Pons (tissue), 1 donor: ENCODE results near the gene FAM13C.

Source experiments
- DNase-seq: peaks from one replicate; pipeline ENCODE4 v3.0.0-alpha.2; 2016; ENCODE audit warnings: low spot score

The FAM13C gene

DNA sequence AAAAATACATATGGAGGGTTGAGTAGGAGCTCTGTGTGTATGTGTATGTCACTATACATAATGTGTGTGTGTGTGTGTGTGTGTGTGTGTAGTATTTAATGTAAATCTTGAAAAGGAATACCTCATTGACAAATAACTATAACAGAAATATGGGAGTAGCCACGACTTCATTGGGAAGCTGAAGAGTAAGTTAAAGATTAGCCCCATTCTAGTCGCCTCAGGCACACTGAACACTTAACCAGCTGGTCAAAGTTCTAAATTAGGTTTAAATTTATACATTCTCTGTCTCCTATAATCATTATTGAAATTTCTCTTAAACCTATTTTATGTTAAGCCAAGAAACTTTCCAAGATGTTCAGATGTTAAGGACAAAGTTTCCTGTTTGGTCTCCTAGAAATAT, 45.3 kb downstream of the FAM13C start:
- DNase-seq, result no peak

DNA sequence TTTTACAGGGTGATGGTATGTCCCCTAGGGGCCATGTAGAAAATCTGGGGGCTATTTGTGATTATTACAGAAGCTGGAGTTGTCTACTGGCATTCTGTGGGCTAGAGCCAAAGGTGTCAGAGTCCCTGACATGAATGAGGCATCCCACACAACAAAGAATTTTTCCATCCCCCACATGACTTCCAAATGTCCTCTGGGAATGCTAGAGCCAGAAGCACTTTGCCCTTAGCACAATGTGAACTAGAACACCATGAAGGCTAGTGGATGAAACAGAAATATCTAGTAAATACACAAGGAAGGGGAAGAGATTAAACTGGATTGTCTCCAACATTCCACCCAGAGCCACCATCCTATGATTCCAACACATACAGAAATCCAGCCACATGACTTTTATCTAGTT, 46.9 kb downstream of the FAM13C start:
- no peak for DNase-seq

DNA sequence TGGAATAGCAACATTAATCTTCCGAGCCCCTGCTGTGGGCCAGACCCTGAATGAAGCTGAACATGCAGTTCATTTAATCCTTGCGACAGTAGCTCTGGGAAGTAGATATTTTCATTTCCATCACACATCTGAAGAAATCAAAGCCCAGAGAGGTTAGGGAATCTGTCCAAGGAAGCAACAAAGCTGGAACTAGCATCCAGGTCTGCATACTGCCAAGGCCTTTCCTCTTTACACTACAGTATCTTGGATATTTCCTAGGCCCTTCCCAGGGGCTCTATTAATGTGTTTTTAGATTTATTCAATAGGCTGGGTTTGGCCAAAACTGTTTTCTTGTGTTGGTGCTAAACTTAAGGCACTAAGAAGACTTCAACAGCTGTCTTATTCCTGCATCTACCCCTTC, 48.1 kb downstream of the FAM13C start:
- no peak for DNase-seq

DNA sequence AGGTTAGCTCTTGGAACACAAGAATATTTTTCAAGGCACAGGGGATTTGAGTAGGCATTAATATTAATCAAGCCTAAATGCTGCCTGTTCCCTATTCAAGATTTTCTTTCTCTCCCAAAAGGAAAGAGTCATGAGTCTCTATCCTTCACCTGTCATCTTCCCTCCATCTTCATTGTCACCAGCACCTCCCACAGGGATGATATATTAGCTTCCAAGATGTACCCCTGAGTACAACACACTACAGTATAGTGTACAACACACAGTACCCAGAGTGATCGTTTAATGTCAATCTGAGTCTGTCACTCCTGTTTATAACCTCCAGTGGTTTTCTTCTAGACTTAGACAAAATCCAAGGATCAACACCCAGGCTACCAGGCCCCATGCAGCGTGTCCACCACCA, 50.1 kb downstream of the FAM13C start:
- no peak for DNase-seq

DNA sequence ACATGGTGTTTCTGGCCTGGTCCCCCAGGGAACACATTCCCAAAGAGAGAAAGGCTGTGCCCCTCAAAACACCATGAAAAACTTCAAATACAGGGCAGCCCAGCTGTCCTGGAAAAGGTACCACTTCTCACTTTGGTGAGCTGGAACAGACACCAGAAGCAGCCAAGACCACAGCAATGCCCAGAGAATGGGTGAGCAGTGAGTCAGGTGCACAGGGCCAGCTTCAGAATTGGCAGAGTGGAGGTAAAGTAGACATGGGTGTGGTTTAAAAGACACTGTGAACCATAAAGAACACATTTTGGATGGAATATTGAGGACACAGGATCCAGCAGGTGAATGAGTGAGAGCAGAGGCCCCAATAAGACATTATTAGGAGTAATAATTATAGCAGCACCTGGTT, 51.3 kb downstream of the FAM13C start:
- no peak for DNase-seq

DNA sequence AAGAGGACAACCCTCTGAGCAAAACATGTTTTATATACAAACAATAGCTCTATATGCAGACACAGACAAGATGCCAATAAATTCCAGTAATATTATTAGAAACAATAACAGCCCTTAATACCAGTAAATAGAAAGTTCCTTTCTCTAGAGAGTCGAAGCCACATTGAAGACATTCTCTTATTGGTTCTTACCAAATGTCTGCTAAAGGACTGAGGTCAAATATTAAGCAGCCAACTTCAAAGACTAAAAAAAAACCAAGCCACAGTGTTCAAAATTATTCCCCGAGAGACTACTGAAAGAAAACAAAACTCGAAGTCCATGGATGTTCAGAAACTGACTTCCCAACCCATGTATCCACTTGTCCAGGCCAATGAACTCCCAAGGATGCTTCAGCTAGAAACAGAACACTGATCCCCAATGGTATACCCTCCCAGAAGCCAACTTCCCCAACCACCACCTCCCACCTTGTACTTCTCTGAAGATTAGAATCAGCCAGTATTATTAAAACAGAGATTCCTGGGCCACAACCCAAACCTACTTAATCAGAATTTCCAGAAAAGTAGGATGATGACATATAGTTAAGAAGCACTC, 51.9 kb downstream of the FAM13C start:
- DNase-seq, result no peak

DNA sequence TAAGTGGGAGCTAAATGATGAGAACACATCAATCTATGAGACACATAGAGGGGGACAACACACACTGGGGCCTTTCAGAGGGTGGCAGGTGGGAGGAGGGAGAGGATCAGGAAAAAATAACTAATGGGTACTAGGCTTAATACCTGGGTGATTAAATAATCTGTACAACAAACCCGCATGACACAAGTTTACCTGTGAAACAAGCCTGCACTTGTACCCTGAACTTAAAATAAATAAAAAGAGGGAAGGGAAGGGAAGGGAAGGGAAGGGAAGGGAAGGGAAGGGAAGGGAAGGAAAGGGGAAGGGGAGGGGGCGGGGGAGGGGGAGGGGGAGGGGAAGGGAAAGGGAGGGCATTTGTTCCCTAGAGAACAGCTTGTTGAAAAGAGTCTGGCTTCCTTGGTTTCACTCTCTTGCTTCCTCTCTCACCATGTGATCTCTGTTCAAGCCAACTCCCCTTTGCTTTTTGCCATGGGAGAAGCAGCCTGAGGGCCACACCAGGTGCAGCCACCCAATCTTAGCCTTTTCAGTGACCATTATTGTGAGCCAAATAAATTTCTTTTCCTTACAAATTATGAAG, 57.7 kb downstream of the FAM13C start:
- DNase-seq, result no peak

DNA sequence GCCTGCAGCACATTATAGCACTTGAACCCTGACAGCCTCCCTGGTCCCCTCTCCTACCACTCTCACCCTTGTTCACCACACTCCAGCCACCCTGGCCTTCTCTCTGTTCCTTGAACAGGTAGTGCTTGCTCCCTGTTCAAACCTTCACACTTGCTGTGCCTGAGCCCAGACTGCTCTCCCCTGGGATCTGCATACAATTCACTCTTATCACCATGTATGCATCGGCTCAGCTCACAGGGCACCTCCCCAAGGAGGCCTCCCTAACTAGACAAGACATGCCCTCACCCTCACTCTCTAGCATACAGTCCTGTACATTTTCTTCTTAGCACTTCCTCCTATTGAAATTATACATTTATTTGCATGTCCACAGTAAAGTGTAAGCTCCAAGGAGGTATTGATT, 59.3 kb downstream of the FAM13C start:
- no peak for DNase-seq

DNA sequence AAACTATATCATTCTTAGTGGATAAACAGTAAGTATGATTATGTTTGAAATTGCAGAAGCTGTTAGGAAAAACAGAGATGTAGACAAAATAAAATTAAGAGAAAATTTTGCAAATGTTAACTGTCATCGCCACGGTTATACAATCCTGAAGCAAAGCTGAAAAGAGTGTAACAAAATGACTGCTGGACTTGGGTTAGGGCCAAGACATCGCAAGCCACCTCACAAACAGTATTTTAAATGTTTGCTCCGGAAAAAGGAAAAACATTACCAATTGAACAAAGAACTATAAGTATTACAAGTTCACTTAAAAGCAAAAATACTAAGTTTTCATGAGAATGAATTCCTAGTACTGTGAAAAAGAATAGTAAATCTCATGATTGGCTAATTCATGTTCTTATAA, 60.0 kb downstream of the FAM13C start:
- DNase-seq, result no peak

DNA sequence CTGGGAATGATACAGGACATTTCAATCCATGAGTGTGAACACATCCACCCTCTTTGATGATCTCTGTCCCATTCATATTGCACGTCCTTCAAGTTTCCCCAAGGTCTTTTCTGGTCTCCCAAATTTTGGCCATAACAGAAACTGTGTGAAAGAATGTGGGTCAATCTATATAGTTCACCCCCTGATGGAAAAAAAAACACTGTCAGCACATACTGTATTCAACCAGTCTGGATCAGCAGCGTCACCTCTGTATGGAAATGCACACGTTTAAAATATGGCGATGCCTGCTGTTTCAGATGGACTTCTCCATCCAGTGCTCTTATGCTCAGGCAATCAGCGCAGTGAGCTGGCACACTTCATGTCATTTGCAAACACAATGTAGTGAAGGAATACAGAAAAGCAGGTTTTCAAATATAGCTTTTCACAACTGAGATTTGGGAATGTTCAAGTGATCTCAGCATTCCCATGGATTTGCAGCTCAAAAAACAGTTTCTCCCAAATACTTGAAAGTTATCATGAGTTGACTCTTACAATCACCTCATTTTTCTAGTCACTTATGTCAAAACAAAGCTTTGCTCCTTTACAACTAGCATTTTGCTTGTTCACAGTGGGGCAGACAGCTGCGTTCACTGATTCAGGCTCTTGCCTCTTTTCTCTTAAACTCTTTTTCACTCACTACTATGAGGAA, 61.1 kb downstream of the FAM13C start:
- DNase-seq, result peak; percentile 70

DNA sequence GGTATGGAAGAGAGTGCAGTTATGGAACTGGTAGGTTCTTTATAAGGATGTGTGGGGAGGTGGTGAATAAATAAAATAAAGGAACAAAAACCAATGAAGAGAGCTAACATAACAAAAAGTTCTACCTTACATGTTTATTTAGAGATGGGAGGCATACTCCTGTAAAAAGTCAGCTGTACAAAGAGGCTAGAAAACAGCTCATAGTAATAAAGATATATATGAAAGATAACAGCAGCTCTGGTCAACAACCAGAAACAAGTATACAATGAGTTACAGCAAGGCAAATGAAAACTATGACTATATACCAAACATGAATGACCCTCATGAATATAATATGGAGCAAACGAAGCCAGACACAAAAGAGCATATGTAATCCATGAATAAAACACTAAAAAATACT, 62.0 kb downstream of the FAM13C start:
- no peak for DNase-seq

DNA sequence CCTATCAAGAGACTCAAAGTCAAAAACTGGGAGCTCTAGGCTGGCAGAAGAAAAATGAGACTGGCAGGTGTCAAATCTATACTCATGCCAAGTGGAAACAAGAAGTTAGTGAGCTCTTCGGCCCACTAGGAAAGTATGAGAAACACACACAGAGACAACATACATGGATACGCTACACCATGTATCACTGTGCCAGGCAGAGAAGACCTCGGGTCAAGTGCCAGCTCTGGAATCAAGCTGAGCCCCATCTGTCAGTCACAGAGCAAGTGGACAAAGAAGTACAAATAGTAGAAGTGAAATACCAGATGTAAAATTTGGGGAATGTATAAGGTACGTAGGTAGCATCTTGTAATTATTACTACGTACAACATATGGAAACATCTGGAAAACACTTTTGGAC, 62.4 kb downstream of the FAM13C start:
- no peak for DNase-seq

DNA sequence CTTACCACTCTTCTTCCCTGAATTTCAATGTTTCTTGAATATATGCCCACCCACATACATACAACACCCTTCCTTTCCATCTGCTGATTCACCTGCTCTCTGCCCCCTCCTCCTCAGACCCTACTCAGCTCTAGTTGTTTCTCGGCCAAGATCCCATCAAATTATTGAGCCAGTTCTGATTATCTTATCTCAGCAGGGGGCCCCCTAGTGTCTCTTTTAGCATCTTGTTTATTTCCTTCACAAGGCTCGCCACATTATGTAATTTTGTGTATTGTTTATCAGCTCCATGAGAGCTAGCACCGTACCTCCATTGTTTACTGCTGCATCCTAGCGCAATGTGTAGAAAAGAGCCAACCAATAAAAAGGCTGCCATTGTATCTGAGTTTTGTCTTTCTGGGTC, 71.9 kb downstream of the FAM13C start:
- DNase-seq, result peak; percentile 65

DNA sequence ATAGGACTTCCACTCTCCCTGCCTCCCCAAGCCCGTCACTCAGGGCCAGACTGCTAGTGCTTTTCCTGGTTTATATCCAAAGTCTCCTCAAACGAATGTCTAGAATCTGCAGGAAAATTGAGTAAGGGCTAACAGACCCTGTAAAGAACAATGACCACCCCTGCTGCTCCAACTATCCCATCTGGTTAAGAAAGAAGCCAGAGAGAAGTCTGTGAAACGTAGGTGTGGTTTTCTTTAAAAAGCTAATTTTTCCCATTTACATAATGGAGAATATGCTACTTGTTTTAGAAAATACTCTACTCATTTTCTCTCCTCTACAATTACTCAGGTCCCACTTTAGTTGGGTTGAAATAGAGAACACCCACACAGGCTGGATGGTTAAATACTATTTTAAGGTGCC, 72.5 kb downstream of the FAM13C start:
- no peak for DNase-seq

DNA sequence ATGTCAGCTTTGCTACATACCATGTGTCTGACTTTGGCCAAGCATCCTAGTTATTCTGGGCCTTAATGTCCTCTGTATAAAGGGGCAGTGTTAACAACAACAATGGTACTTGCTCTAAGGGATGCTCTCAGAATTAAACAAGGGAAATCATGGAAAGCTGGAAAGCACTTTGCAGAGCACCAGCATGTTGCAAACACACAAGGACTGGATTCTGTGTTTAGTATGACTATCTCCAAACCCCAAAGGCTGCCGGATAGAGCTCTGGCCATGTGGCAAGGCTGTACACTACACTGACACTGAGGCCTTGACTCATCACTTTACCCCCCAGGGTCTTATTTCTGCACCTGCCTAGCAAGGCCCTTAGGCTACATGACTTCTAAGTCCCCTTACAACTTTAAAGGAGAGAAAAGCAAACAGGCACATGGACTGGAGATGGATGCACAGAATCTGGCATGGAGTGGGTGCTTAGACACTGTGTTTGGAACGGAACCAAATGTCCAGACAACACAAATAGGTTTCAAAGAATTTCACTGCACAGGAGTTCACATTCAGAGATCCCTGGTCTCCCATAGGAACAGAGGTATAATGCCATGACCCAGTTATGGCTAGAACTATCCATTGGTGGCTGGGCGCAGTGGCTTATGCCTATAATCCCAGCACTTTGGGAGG, 74.6 kb downstream of the FAM13C start:
- peak; percentile 98 for DNase-seq

DNA sequence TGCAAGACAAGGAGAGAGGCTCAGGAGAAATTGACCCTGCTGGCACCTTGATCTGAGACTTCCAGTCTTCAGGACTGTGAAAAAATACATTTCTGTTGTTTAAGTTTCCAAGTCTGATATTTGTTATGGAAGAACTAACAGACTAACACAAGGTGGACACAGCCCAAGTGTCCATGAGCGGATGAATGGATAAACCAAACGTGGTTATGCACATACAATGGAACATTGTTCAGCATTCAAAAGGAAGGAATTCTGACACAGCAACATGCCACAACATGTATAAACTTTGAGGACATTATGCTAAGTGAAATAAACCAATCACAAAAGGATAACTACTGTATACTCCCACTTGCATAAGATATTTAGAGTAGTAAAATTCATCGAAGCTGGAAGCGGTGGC, 76.5 kb downstream of the FAM13C start:
- peak; percentile 78 for DNase-seq

DNA sequence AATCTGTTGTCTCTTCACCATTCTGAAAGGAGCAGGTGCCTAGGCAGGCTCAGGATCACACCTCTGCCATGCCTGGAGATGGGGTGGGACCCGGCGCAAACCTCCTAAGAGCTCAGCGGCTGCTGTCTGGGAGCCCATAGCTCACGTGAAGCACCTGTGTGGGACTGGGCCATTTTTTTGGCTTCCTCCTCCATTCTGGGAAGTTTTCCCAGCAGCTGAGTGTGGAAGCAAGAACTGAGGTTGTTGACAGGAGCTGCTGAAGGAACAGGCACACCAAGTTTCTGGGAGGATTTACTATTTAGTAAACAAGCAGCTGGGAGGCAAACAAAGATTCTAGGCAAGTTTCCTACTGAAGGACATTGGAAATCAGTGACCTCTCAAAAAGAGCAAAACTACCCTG, 77.3 kb downstream of the FAM13C start:
- no peak for DNase-seq

DNA sequence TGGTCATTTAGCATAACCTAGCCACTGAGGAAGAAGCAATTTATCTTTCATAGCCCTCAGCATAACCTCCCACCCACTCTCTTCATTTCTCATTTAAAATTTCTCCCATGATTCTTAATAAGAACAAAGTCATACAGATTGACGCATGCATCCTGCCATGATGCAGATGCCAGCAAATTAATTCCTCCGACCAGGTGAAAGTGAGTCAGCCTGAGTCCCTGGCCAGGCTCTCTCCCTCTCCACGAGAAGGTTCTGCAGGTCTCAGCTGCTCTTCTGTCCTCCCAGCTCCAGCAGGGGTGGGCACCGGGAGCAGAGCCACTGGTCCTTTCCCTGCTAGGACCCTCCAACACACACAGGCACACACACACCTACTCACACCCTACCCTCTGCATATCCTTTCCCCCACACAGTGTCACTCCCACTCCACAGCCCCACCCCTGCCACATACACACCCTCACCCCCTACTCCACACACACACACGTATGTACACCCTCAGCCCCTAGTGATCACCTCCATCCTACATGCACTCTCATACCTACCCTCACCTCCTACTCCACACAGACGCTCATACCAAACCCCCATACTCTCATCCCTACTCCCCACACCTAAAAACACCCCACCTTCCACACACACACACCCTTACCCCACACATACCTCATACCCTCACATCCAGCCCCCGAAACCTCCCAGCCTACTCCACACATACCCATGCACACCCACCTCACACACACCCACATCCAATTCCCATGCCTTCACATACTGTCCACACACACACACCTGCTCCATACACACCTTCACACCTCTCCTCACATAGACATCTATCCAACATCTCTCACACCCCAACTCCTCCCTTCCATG, 78.0 kb downstream of the FAM13C start:
- no peak for DNase-seq

DNA sequence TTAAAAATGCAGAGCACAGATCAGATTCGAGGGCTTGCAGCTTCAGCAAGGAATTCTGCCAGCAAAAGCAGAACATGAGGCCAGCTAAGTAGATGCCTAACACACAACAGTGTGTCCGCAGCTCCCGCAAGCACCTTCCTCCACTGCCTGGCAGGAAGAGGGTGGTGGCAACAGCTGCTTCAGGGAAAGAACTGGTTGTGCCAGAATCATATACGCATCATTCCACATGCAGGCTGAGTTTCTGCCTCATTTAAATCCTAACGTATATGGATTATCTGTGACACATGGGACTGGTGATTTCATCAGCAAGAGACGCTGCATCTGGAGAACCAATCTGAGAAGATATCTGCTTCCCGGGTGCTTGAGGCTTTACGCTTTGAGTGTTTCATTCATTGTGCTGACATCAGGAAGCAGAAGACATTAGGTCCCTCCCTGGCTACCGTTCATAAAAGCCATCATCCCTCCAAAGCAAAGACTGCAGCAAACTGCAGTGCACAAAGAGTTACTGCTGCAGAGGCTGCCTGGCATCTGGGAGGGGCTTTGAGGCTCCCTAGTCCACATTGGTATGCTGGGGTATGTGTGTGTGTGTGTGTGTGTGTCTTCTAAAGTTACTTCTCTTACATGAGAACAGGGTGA, 78.8 kb downstream of the FAM13C start:
- peak; percentile 73 for DNase-seq

DNA sequence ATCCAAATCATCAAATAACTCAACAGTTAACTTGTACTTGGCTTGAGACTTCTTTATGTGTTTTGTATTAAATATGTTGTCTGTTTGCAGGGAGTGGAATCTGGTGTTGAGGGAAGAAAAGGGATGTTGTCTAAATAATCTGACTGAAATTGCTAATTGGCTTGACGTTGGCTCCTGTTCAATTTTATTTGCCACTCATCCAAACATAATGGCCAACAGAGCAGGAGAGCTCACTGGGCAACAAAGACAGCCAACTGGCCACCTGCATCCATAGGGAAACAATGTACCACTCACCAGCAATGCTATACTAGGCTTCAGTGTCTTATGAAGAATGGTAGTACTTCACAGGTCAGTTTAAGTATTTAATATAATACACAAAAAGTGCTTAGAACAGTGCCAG, 80.5 kb downstream of the FAM13C start:
- peak; percentile 93 for DNase-seq

DNA sequence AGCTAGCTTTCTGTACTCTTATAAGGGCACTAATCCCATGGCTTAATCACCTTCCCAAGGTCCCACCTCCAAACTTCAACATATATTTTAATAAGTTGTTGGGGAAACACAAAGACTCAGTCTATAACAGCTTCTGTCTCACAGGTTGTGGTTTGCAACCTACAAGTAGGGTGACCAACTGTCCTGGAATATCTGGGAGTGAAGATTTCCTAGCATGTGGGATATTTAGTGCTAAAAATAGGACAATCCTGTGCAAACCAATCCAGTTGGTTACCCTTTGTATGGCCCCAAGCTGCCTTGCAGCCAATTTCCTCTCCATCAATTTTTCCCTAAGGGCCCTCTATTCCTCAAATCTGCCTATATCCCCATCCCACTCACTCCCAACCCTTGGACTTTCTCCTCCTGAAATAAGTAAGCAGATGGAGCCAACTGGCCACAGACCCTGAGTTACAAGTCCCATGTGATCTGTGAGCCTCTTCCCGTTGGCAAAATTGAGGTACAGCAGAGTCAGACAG, 82.3 kb downstream of the FAM13C start:
- peak; percentile 20 for DNase-seq

DNA sequence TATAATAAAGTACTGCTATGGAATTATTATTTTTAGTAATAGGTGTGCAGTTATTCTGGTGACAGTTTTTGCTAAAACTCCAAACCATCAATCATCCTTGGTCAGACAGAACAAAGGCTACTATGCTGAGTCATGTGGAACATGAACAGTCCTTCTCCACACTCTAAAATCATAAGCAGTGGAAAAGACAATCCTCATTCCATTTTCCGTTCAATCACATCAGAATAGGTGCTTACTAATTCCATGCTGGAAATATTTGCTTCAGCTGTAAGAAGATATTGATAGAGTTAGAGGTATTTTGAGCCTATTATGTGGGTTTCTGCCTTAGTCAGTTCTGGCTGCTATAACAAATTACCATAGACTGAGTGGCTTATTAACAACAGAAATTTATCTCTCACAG, 82.9 kb downstream of the FAM13C start:
- DNase-seq, result peak; percentile 62
